ENCODE measurements around the gene DSN1.

DSN1 gene

DNA sequence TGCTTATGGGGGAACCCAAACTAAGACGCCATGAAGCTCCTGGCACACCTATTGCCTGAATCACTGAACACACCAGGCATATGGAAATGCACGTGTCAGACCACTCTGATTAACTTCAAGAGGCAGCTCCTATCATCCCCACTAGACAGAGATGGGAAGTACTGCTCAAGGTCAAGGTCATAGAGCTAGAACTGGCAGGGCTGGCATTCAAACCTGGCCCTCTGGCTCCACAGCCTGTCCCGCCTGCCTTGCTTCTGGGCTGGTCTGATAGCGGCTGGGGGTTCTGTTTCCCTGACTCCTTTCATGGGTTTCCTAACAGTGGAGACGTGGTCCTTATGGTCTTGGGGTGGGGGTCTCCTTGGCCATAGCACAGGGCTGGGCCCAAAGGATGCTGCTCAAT is 22.6 kb upstream of the DSN1 start:
- Histone ChIP-seq H3K4me1 (ENCODE audit: control insufficient read depth, low read length) (peaks cover 8% of the 10 kb centered on the region), H4K20me1 (ENCODE audit: control insufficient read depth, insufficient read depth, low read depth, low read length) (no peaks in the 10 kb centered on the region), H3K4me2 (ENCODE audit: low read length) (no peak overlapping the region), H3F3A (ENCODE audit: control insufficient read depth, insufficient read depth) (no peaks in the 10 kb centered on the region), H3K27ac (ENCODE audit: low read depth, low read length) (no peak overlapping the region), H3K9me2 (replicated peaks; ENCODE audit: control insufficient read depth, low read length) (no peaks in the 10 kb centered on the region), H3K36me3 (ENCODE audit: control insufficient read depth, low read length) (peaks cover 16% of the 10 kb centered on the region), H3K27me3 (ENCODE audit: control insufficient read depth, low read length) (no peaks in the 10 kb centered on the region), H3K4me3 (ENCODE audit: low read length) (no peak overlapping the region), H3K79me2 (ENCODE audit: control insufficient read depth, low read length) (no peaks in the 10 kb centered on the region), H3K9me3 (ENCODE audit: control insufficient read depth, insufficient read depth, low read length) (no peaks in the 10 kb centered on the region)
- TF ChIP-seq CTCF (IDR thresholded peaks at IDR 0.05; ENCODE audit: low read depth, low read length, poor library complexity, severe bottlenecking) (no peak), EZH2phosphoT487 (IDR thresholded peaks at IDR 0.05; ENCODE audit: borderline replicate concordance, low read length) (no peak)

GRCh38 chr20:36795691-36796090 is 22.1 kb upstream of the DSN1 start:
- Histone ChIP-seq H3F3A (ENCODE audit: control insufficient read depth, insufficient read depth) (no peaks in the 10 kb centered on the region), H3K4me2 (ENCODE audit: low read length) (no peak overlapping the region), H3K4me3 (ENCODE audit: low read length) (no peak overlapping the region), H3K27me3 (ENCODE audit: control insufficient read depth, low read length) (no peaks in the 10 kb centered on the region), H3K4me1 (ENCODE audit: control insufficient read depth, low read length) (peaks cover 8% of the 10 kb centered on the region), H3K9me2 (replicated peaks; ENCODE audit: control insufficient read depth, low read length) (no peaks in the 10 kb centered on the region), H3K9me3 (ENCODE audit: control insufficient read depth, insufficient read depth, low read length) (no peaks in the 10 kb centered on the region), H3K79me2 (ENCODE audit: control insufficient read depth, low read length) (no peaks in the 10 kb centered on the region), H3K27ac (ENCODE audit: low read depth, low read length) (no peak overlapping the region), H4K20me1 (ENCODE audit: control insufficient read depth, insufficient read depth, low read depth, low read length) (no peaks in the 10 kb centered on the region), H3K36me3 (ENCODE audit: control insufficient read depth, low read length) (peaks cover 16% of the 10 kb centered on the region)
- TF ChIP-seq CTCF (IDR thresholded peaks at IDR 0.05; ENCODE audit: low read depth, low read length, poor library complexity, severe bottlenecking) (no peak), EZH2phosphoT487 (IDR thresholded peaks at IDR 0.05; ENCODE audit: borderline replicate concordance, low read length) (no peak)

DNA sequence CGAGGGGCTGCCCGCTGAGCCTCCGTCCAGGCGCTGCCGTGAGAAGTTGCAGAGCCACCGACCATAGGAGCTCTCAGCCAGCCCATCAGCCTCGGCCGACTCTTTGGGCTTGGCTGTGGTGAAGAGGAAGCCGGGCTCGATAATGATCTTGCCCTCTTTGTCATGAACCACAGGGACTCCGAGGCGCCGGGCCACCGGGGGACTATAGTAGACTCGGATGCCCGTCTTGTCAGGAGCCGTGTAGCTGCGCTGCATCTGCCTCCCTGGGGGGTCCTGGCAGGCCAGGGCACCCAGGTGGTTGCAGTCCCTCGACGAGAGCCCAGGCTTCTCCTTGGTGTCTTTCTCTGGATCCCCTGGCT is 20.5 kb upstream of the DSN1 start:
- Histone ChIP-seq H3K4me1 (ENCODE audit: control insufficient read depth, low read length) (peaks cover 8% of the 10 kb centered on the region), H3K9me2 (replicated peaks; ENCODE audit: control insufficient read depth, low read length) (no peaks in the 10 kb centered on the region), H3K27ac (ENCODE audit: low read depth, low read length) (no peak overlapping the region), H3K4me3 (ENCODE audit: low read length) (no peak overlapping the region), H3K27me3 (ENCODE audit: control insufficient read depth, low read length) (no peaks in the 10 kb centered on the region), H3K4me2 (ENCODE audit: low read length) (no peak overlapping the region), H3F3A (ENCODE audit: control insufficient read depth, insufficient read depth) (no peaks in the 10 kb centered on the region), H3K9me3 (ENCODE audit: control insufficient read depth, insufficient read depth, low read length) (no peaks in the 10 kb centered on the region), H4K20me1 (ENCODE audit: control insufficient read depth, insufficient read depth, low read depth, low read length) (no peaks in the 10 kb centered on the region), H3K36me3 (ENCODE audit: control insufficient read depth, low read length) (peaks cover 13% of the 10 kb centered on the region), H3K79me2 (ENCODE audit: control insufficient read depth, low read length) (no peaks in the 10 kb centered on the region)
- no peak for TF ChIP-seq EZH2phosphoT487 (IDR thresholded peaks at IDR 0.05; ENCODE audit: borderline replicate concordance, low read length)
- TF ChIP-seq CTCF (IDR thresholded peaks at IDR 0.05; ENCODE audit: low read depth, low read length, poor library complexity, severe bottlenecking): no peak

Data from DOHH2 (cell line).